Gastroesophageal sphincter (tissue), 3 donors: ENCODE measurements around the gene OR52E1.

ENCODE experiments used
- EP300 ChIP-seq: sonication (generic); formaldehyde crosslinking; IDR thresholded peaks from one replicate; pipeline ENCODE4 v1.6.1; 2017; ENCODE audit warnings: antibody characterized with exemption, mild to moderate bottlenecking
- POLR2AphosphoS5 ChIP-seq: sonication (generic); formaldehyde crosslinking; IDR thresholded peaks from one replicate; pipeline ENCODE4 v1.6.1; 2017; ENCODE audit warnings: antibody characterized with exemption
- TF ChIP-seq, protein P1 (sequence below), 4 experiments: fragments of 200-600 bp in 2 of 4; fragments of 450-650 bp in 2 of 4; sonication (generic) in 1 of 4; IDR thresholded peaks; one replicate each; pipeline ENCODE4 v1.5.1; 2017 to 2019; ENCODE audit warnings: antibody characterized with exemption in 4 of 4, mild to moderate bottlenecking in 2 of 4, moderate library complexity in 2 of 4

DNA sequence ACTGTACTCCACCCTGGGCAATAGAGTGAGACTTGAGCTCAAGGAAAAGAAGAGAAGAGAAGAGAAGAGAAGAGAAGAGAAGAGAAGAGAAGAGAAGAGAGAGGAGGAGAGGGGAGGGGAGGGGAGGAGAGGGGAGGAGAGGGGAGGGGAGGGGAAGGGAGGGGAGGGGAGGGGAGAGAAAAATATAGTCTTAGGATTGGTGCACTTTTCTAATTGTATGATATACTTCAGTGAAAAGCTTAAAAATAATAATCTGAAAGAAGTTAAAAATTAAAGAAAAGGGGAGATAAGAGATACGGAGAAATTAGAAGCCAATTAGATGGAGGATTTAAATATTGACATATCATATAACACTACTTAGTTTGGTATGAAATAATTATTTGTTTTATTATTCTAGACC lies 49.5 kb downstream of the OR52E1 start:
- TF ChIP-seq, protein P1, sequence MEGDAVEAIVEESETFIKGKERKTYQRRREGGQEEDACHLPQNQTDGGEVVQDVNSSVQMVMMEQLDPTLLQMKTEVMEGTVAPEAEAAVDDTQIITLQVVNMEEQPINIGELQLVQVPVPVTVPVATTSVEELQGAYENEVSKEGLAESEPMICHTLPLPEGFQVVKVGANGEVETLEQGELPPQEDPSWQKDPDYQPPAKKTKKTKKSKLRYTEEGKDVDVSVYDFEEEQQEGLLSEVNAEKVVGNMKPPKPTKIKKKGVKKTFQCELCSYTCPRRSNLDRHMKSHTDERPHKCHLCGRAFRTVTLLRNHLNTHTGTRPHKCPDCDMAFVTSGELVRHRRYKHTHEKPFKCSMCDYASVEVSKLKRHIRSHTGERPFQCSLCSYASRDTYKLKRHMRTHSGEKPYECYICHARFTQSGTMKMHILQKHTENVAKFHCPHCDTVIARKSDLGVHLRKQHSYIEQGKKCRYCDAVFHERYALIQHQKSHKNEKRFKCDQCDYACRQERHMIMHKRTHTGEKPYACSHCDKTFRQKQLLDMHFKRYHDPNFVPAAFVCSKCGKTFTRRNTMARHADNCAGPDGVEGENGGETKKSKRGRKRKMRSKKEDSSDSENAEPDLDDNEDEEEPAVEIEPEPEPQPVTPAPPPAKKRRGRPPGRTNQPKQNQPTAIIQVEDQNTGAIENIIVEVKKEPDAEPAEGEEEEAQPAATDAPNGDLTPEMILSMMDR (IDR thresholded peaks at IDR 0.05) = no peak
- TF ChIP-seq EP300 (no peak), POLR2AphosphoS5 (no peak)
